HepG2 (cell line): ENCODE data around the gene EXOC6B. TPM values are rescaled to one million over a fixed set of nuclear protein-coding genes. Genes with fewer than 3 reads are reported as not detected.

ENCODE experiments used
- CHD4 ChIP-seq: fragments of 200-600 bp; sonication (generic); IDR thresholded peaks from 2 replicates; pipeline ENCODE4 v1.7.0; 2017; ENCODE audit warnings: mild to moderate bottlenecking, low read length, borderline replicate concordance
- GABPB1 ChIP-seq: IDR thresholded peaks from 2 replicates; pipeline ENCODE4 v1.6.1; 2016; ENCODE audit warnings: mild to moderate bottlenecking, missing genetic modification reagents, moderate library complexity, missing compliant biosample characterization
- HCFC1 ChIP-seq: fragments of 150-350 bp; IDR thresholded peaks from 2 replicates; pipeline ENCODE4 v1.6.1; 2014; ENCODE audit warnings: low read depth, low read length
- HMG20A ChIP-seq: IDR thresholded peaks from 2 replicates; pipeline ENCODE4 v1.6.1; 2016; ENCODE audit warnings: borderline replicate concordance
- MAF1 ChIP-seq: sonication (generic); formaldehyde crosslinking; IDR thresholded peaks from 2 replicates; pipeline ENCODE4 v1.5.0; 2020; ENCODE audit warnings: missing genetic modification reagents, borderline replicate concordance
- MAX ChIP-seq: IDR thresholded peaks from 2 replicates; pipeline ENCODE4 v1.6.1; 2012; ENCODE audit warnings: inconsistent platforms
- NFE2 ChIP-seq: sonication (generic); formaldehyde crosslinking; IDR thresholded peaks from 2 replicates; pipeline ENCODE4 v1.4.0; 2020; ENCODE audit warnings: missing genetic modification reagents
- SMAD3 ChIP-seq: sonication (generic); formaldehyde crosslinking; IDR thresholded peaks from 2 replicates; pipeline ENCODE4 v1.4.0; 2020; ENCODE audit warnings: missing genetic modification reagents
- STAT6 ChIP-seq: sonication (generic); formaldehyde crosslinking; IDR thresholded peaks from 2 replicates; pipeline ENCODE4 v1.4.0; 2020; ENCODE audit warnings: missing genetic modification reagents, mild to moderate bottlenecking, borderline replicate concordance
- ZFP36L2 ChIP-seq: sonication (generic); formaldehyde crosslinking; IDR thresholded peaks from 2 replicates; pipeline ENCODE4 v1.4.0; 2020; ENCODE audit warnings: missing genetic modification reagents
- ZNF496 ChIP-seq: sonication (generic); formaldehyde crosslinking; IDR thresholded peaks from 2 replicates; pipeline ENCODE4 v1.8.1; 2023; ENCODE audit warnings: mild to moderate bottlenecking, moderate library complexity, missing genetic modification reagents; ENCODE audit not compliant: insufficient replicate concordance
- ZNF776 ChIP-seq: sonication (generic); formaldehyde crosslinking; IDR thresholded peaks from 2 replicates; pipeline ENCODE4 v1.4.0; 2020; ENCODE audit warnings: mild to moderate bottlenecking, missing genetic modification reagents
- ZNF800 ChIP-seq: sonication (generic); formaldehyde crosslinking; IDR thresholded peaks from 2 replicates; pipeline ENCODE4 v1.4.0; 2020; ENCODE audit warnings: missing genetic modification reagents
- polyA plus RNA-seq, 8 experiments: library from polyadenylated mRNA; depleted of rRNA in 3 of 8; stranded (reverse) in 7 of 8; unstranded in 1 of 8; fragments of >200 nt; fragmentation: Illumina TruSeq in 4 of 8; extraction: Trizol in 4 of 8; gene quantifications; 2 replicates each; pipeline versions ENCODE4 v1.2.1 to v1.2.3, GENCODE V29; 2011 to 2016; ENCODE audit warnings: low read depth in 4 of 8, missing spikeins in 1 of 8, mixed read lengths in 1 of 8; ENCODE audit not compliant: insufficient read depth in 1 of 8
- total RNA-seq, 5 experiments: library from RNA; depleted of rRNA; stranded (reverse); fragments of >200 nt; fragmentation: Illumina TruSeq; extraction: Trizol; gene quantifications; 2 replicates each; pipeline ENCODE4 v1.2.3, GENCODE V29; 2016; ENCODE audit warnings: low read depth in 1 of 5

EXOC6B gene
- total and polyA plus RNA-seq, 2 of the 13 experiments (the other 11 are each of a cell fraction or from before 2014, with no cell fraction given) = 9.1 to 15.9 TPM

- TF ChIP-seq HCFC1 (no peak), CHD4 (no peak), ZFP36L2 (CRISPR knock-in tag) (no peak), SMAD3 (CRISPR knock-in tag) (no peak), ZNF800 (CRISPR knock-in tag) (peak; percentile 49; the same call in 1 of the 2 replicates), GABPB1 (CRISPR knock-in tag) (peak; percentile 17; the same call in 1 of the 2 replicates), MAX (0 out of 2 replicates have a peak, but pooled peaks have one; percentile 27), MAF1 (CRISPR knock-in tag) (no peak), ZNF776 (CRISPR knock-in tag) (no peak), NFE2 (CRISPR knock-in tag) (no peak), HMG20A (CRISPR knock-in tag) (no peak), STAT6 (CRISPR knock-in tag) (no peak), ZNF496 (CRISPR knock-in tag) (no peak)
Measured at GRCh38 chr2:72147303-72147971, 678.4 kb downstream of the EXOC6B start, which contains the start of gene CYP26B1 (continued).
